HCT116 (cell line): Measurements from ENCODE around the gene ANKRD23. TPM values are rescaled to one million over a fixed set of nuclear protein-coding genes. Genes with fewer than 3 reads are reported as not detected.

ENCODE experiments used
- ATAC-seq: fragments of 200-7000 bp; cut with Tn5 transposase; 2 replicates; pipeline ENCODE4 v1.9.1; 2020; ENCODE audit warnings: mild to moderate bottlenecking, moderate library complexity
- BruUV-seq: library from RNA; stranded (reverse); fragments of 400-500 nt; replicated peaks from 2 replicates; lab custom pipeline; 2021; lab: Mats Ljungman, UMichigan
- CTCF ChIA-PET: fragments of 300-600 bp; sonication (Branson Sonifier 250); formaldehyde crosslinking; loops from one replicate; lab custom pipeline; 2021; ENCODE audit warnings: antibody characterized with exemption; lab: Charles Lee
- POLR2A ChIA-PET: fragments of 300-600, 350-600 bp; sonication (Branson Sonifier 250); formaldehyde crosslinking; loops from one replicate; lab custom pipeline; 2021; ENCODE audit warnings: antibody characterized with exemption; lab: Charles Lee
- RAD21 ChIA-PET, 2 experiments: fragments of 300-600 bp; sonication (Branson Sonifier 250); formaldehyde crosslinking; loops; one replicate each; lab custom pipeline; 2023; ENCODE audit warnings: low total read pairs in 2 of 2; ENCODE audit not compliant: uncharacterized antibody in 2 of 2, unreplicated experiment in 2 of 2, low non-redundant PET in 1 of 2; lab: Charles Lee
- DNase-seq: peaks from one replicate; pipeline ENCODE4 v3.0.0-alpha.2; 2010; ENCODE audit warnings: low read depth, low spot score
- H2AFZ ChIP-seq: fragments of 200-600 bp; shearing (Covaris generic), sonication (generic); 2 replicates; pipeline ENCODE4 v1.6.1; 2017; ENCODE audit warnings: low read depth, mixed run types, mixed read lengths, antibody characterized with exemption, low read length; ENCODE audit not compliant: poor library complexity, severe bottlenecking
- H3K27ac ChIP-seq: 2 replicates; pipeline ENCODE4 v1.5.1; 2012; ENCODE audit warnings: low read depth, low read length
- H3K27me3 ChIP-seq: fragments of 200-600 bp; sonication (generic); 2 replicates; pipeline ENCODE4 v1.6.1; 2016; ENCODE audit warnings: mixed run types, low read length, mixed read lengths; ENCODE audit not compliant: insufficient read depth
- H3K36me3 ChIP-seq, 2 experiments: fragments of 200-500 bp in 1 of 2; fragments of 200-600 bp in 1 of 2; sonication (Bioruptor generic) in 1 of 2; sonication (generic) in 1 of 2; 2 replicates each; pipeline versions ENCODE4 v1.5.1 to v1.6.1; 2014 to 2016; ENCODE audit warnings: low read length in 2 of 2, inconsistent platforms in 1 of 2, mixed read lengths in 1 of 2, mixed run types in 1 of 2; ENCODE audit not compliant: insufficient read depth in 2 of 2, control insufficient read depth in 1 of 2
- H3K4me1 ChIP-seq, 2 experiments: fragments of 200-600 bp in 1 of 2; sonication (generic) in 1 of 2; 2 replicates each; pipeline versions ENCODE4 v1.5.1 to v1.6.1; 2012 to 2017; ENCODE audit warnings: low read length in 2 of 2, inconsistent platforms in 1 of 2, mild to moderate bottlenecking in 1 of 2, mixed read lengths in 1 of 2, mixed run types in 1 of 2, moderate library complexity in 1 of 2; ENCODE audit not compliant: insufficient read depth in 2 of 2, control insufficient read depth in 1 of 2
- H3K4me2 ChIP-seq: fragments of 200-600 bp; sonication (generic); 2 replicates; pipeline ENCODE4 v1.6.1; 2017; ENCODE audit warnings: mixed run types, low read length, mixed read lengths
- H3K4me3 ChIP-seq, 2 experiments: fragments of 200-600 bp in 1 of 2; sonication (generic) in 1 of 2; replicated peaks in 1 of 2; 2 replicates each; pipeline ENCODE4 v1.5.1; 2011 to 2016; ENCODE audit warnings: low read length in 2 of 2, control low read depth in 1 of 2, low read depth in 1 of 2, mild to moderate bottlenecking in 1 of 2, mixed read lengths in 1 of 2, mixed run types in 1 of 2
- H3K79me2 ChIP-seq: fragments of 200-600 bp; sonication (generic); 2 replicates; pipeline ENCODE4 v1.6.1; 2017; ENCODE audit warnings: mild to moderate bottlenecking, mixed run types, low read length, moderate library complexity, mixed read lengths; ENCODE audit not compliant: insufficient read depth
- H3K9ac ChIP-seq: fragments of 200-600 bp; sonication (generic); 2 replicates; pipeline ENCODE4 v1.6.1; 2016; ENCODE audit warnings: low read length, mixed read lengths
- H3K9me2 ChIP-seq: fragments of 200-600 bp; sonication (generic), shearing (Covaris generic); 2 replicates; pipeline ENCODE4 v1.6.1; 2017; ENCODE audit warnings: mixed run types, mild to moderate bottlenecking, moderate library complexity; ENCODE audit not compliant: insufficient read depth
- H3K9me3 ChIP-seq, 2 experiments: fragments of 200-500 bp in 1 of 2; fragments of 200-600 bp in 1 of 2; sonication (Bioruptor generic) in 1 of 2; sonication (generic) in 1 of 2; 2 replicates each; pipeline ENCODE4 v1.6.1; 2014 to 2017; ENCODE audit warnings: low read length in 2 of 2, mixed read lengths in 2 of 2, inconsistent platforms in 1 of 2, low read depth in 1 of 2, mild to moderate bottlenecking in 1 of 2, mixed run types in 1 of 2, moderate library complexity in 1 of 2; ENCODE audit not compliant: control insufficient read depth in 1 of 2, insufficient read depth in 1 of 2
- H4K20me1 ChIP-seq: fragments of 200-600 bp; sonication (generic), shearing (Covaris generic); 2 replicates; pipeline ENCODE4 v1.6.1; 2017; ENCODE audit warnings: mixed run types, mild to moderate bottlenecking, moderate library complexity; ENCODE audit not compliant: insufficient read depth
- CTCF ChIP-seq, 3 experiments: fragments of 200-600 bp in 1 of 3; sonication (generic) in 1 of 3; IDR thresholded peaks in 2 of 3; conservative IDR thresholded peaks in 1 of 3; 2 replicates each; pipeline ENCODE4 v1.5.1; 2012 to 2017; ENCODE audit warnings: low read depth in 2 of 3, low read length in 2 of 3, antibody characterized with exemption in 1 of 3, borderline replicate concordance in 1 of 3, control low read depth in 1 of 3, mild to moderate bottlenecking in 1 of 3, mixed read lengths in 1 of 3, mixed run types in 1 of 3, moderate library complexity in 1 of 3; ENCODE audit not compliant: insufficient read depth in 1 of 3
- EGR1 ChIP-seq: IDR thresholded peaks from 2 replicates; pipeline ENCODE4 v1.6.1; 2012; ENCODE audit warnings: low read depth
- JUND ChIP-seq: IDR thresholded peaks from 2 replicates; pipeline ENCODE4 v1.6.1; 2012
- POLR2AphosphoS5 ChIP-seq: IDR thresholded peaks from 2 replicates; pipeline ENCODE4 v1.6.1; 2011; ENCODE audit warnings: mild to moderate bottlenecking, low read depth, low read length, moderate library complexity
- RAD21 ChIP-seq: IDR thresholded peaks from 2 replicates; pipeline ENCODE4 v1.6.1; 2012; ENCODE audit warnings: low read depth, mild to moderate bottlenecking
- SIN3A ChIP-seq: IDR thresholded peaks from 2 replicates; pipeline ENCODE4 v1.6.1; 2012; ENCODE audit warnings: low read depth
- TCF7L2 ChIP-seq: IDR thresholded peaks from 2 replicates; pipeline ENCODE4 v1.7.0; 2011; ENCODE audit warnings: borderline replicate concordance, inconsistent platforms; ENCODE audit not compliant: insufficient read depth, insufficient read length; ENCODE audit errors: extremely low read depth
- ZFX ChIP-seq: fragments of 450-650 bp; IDR thresholded peaks from 2 replicates; pipeline ENCODE4 v1.6.1; 2017
- ZNF274 ChIP-seq: fragments of 200-500 bp; sonication (Bioruptor generic); IDR thresholded peaks from 2 replicates; pipeline ENCODE4 v1.6.1; 2014; ENCODE audit warnings: mild to moderate bottlenecking, low read depth, low read length, inconsistent platforms
- intact Hi-C: fragments of 100-400 bp; cut with micrococcal nuclease; formaldehyde crosslinking; loops from 2 replicates; pipeline ENCODE4 v1.10.0; 2022
- total RNA-seq: library from RNA; stranded (reverse); gene quantifications from one replicate; pipeline ENCODE4 v1.2.1, GENCODE V29; 2021; ENCODE audit not compliant: unreplicated experiment
- TF ChIP-seq, protein P1 (sequence below): IDR thresholded peaks from 2 replicates; pipeline ENCODE4 v1.6.1; 2012
- TF ChIP-seq, protein P2 (sequence below): IDR thresholded peaks from 2 replicates; pipeline ENCODE4 v1.6.1; 2012
- TF ChIP-seq, protein P3 (sequence below): IDR thresholded peaks from 2 replicates; pipeline ENCODE4 v1.6.1; 2012; ENCODE audit warnings: low read depth
- TF ChIP-seq, protein P4 (sequence below): IDR thresholded peaks from 2 replicates; pipeline ENCODE4 v1.6.1; 2011; ENCODE audit warnings: mild to moderate bottlenecking, low read length, moderate library complexity; ENCODE audit not compliant: insufficient replicate concordance; ENCODE audit errors: extremely low read depth

Gene ANKRD23
- total RNA-seq, 1 experiment from 2014 or later = 1.4 TPM

- no peak overlapping the region for H2AFZ ChIP-seq
- ChIA-PET POLR2A (no interaction called here), RAD21 (no interaction called here)
- no peaks in the 10 kb centered on the region for H3K9me2 ChIP-seq
- H4K20me1 ChIP-seq = no peaks in the 10 kb centered on the region
- H3K36me3 ChIP-seq = peaks cover 29 to 30% of the 10 kb centered on the region in 2 experiments
- no peaks in the 10 kb centered on the region for H3K9me3 ChIP-seq
- TF ChIP-seq SIN3A (no peak), RAD21 (no peak), ZNF274 (no peak), JUND (no peak), POLR2AphosphoS5 (no peak), TCF7L2 (no peak), EGR1 (no peak), CTCF (IDR thresholded peaks at IDR 0.05 in 2 of 3, conservative IDR thresholded peaks at IDR 0.05 in 1 of 3; ENCODE audit: borderline replicate concordance in 1 of 3, insufficient read depth in 1 of 3, low read depth in 2 of 3, low read length in 2 of 3) (no peak), ZFX (no peak)
- TF ChIP-seq, protein P1, sequence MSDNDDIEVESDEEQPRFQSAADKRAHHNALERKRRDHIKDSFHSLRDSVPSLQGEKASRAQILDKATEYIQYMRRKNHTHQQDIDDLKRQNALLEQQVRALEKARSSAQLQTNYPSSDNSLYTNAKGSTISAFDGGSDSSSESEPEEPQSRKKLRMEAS = no peak
- TF ChIP-seq, protein P2, sequence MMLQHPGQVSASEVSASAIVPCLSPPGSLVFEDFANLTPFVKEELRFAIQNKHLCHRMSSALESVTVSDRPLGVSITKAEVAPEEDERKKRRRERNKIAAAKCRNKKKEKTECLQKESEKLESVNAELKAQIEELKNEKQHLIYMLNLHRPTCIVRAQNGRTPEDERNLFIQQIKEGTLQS = no peak
- TF ChIP-seq, protein P3, sequence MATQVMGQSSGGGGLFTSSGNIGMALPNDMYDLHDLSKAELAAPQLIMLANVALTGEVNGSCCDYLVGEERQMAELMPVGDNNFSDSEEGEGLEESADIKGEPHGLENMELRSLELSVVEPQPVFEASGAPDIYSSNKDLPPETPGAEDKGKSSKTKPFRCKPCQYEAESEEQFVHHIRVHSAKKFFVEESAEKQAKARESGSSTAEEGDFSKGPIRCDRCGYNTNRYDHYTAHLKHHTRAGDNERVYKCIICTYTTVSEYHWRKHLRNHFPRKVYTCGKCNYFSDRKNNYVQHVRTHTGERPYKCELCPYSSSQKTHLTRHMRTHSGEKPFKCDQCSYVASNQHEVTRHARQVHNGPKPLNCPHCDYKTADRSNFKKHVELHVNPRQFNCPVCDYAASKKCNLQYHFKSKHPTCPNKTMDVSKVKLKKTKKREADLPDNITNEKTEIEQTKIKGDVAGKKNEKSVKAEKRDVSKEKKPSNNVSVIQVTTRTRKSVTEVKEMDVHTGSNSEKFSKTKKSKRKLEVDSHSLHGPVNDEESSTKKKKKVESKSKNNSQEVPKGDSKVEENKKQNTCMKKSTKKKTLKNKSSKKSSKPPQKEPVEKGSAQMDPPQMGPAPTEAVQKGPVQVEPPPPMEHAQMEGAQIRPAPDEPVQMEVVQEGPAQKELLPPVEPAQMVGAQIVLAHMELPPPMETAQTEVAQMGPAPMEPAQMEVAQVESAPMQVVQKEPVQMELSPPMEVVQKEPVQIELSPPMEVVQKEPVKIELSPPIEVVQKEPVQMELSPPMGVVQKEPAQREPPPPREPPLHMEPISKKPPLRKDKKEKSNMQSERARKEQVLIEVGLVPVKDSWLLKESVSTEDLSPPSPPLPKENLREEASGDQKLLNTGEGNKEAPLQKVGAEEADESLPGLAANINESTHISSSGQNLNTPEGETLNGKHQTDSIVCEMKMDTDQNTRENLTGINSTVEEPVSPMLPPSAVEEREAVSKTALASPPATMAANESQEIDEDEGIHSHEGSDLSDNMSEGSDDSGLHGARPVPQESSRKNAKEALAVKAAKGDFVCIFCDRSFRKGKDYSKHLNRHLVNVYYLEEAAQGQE = no peak
- TF ChIP-seq, protein P4, sequence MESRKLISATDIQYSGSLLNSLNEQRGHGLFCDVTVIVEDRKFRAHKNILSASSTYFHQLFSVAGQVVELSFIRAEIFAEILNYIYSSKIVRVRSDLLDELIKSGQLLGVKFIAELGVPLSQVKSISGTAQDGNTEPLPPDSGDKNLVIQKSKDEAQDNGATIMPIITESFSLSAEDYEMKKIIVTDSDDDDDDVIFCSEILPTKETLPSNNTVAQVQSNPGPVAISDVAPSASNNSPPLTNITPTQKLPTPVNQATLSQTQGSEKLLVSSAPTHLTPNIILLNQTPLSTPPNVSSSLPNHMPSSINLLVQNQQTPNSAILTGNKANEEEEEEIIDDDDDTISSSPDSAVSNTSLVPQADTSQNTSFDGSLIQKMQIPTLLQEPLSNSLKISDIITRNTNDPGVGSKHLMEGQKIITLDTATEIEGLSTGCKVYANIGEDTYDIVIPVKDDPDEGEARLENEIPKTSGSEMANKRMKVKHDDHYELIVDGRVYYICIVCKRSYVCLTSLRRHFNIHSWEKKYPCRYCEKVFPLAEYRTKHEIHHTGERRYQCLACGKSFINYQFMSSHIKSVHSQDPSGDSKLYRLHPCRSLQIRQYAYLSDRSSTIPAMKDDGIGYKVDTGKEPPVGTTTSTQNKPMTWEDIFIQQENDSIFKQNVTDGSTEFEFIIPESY = no peak
- TF ChIP-seq, all 23 proteins: peak for 0
- intact Hi-C loops = no loop called here
- no peak for DNase-seq
- no peak for ATAC-seq
- H3K27ac ChIP-seq = no peak overlapping the region
- H3K4me2 ChIP-seq = no peak overlapping the region
- H3K4me3 ChIP-seq = no peak overlapping the region
- CTCF ChIA-PET = no interaction called here
- H3K79me2 ChIP-seq = peaks cover 25% of the 10 kb centered on the region; the same call in 1 of the 2 replicates
- H3K4me1 ChIP-seq = peaks cover 5 to 12% of the 10 kb centered on the region in 2 experiments
- H3K27me3 ChIP-seq = no peaks in the 10 kb centered on the region
- H3K9ac ChIP-seq = no peak overlapping the region
- no TSS peak for BruUV-seq
Observed at GRCh38 chr2:96864343-96865091, 20.7 kb upstream of the ANKRD23 start.
